Suprapubic skin (tissue), 4 donors: ENCODE results near the gene AGAP3.
A peak's percentile ranks its signal among the peaks of the same experiment; 100 is the strongest.

Experiments used
- CTCF ChIP-seq, 2 donors: fragments of 200-600 bp in 1 of 2; fragments of 450-650 bp in 1 of 2; sonication (generic) in 1 of 2; IDR thresholded peaks; one replicate each; pipeline ENCODE4 v1.5.1; 2016 to 2019; ENCODE audit warnings: antibody characterized with exemption in 2 of 2, mild to moderate bottlenecking in 1 of 2, moderate library complexity in 1 of 2
- EP300 ChIP-seq: sonication (generic); formaldehyde crosslinking; IDR thresholded peaks from one replicate; pipeline ENCODE4 v1.6.1; 2017; ENCODE audit warnings: antibody characterized with exemption
- POLR2A ChIP-seq, 2 donors: fragments of 450-650 bp; IDR thresholded peaks; one replicate each; pipeline ENCODE4 v1.6.1; 2017; ENCODE audit warnings: antibody characterized with exemption in 2 of 2, mild to moderate bottlenecking in 2 of 2, moderate library complexity in 2 of 2
- POLR2AphosphoS5 ChIP-seq, 3 donors: sonication (generic); formaldehyde crosslinking; IDR thresholded peaks; one replicate each; pipeline ENCODE4 v1.6.1; 2017; ENCODE audit warnings: antibody characterized with exemption in 3 of 3

GRCh38 chr7:151110941-151111645 is 24.8 kb downstream of the AGAP3 start:
- TF ChIP-seq POLR2A (IDR thresholded peaks at IDR 0.05) (no peak), POLR2AphosphoS5 (IDR thresholded peaks at IDR 0.05) (no peak), CTCF (IDR thresholded peaks at IDR 0.05) (peak; percentile 81 to 87), EP300 (no peak)
